HEK293 (cell line): Measurements from ENCODE around the gene RRP9.

ENCODE experiments used
- CTCF ChIP-seq: fragments of 450-650 bp; formaldehyde crosslinking; IDR thresholded peaks from 2 replicates; pipeline ENCODE4 v1.5.1; 2016; ENCODE audit warnings: missing biosample characterization, missing genetic modification characterization
- EGR2 ChIP-seq: fragments of 450-650 bp; formaldehyde crosslinking; IDR thresholded peaks from 2 replicates; pipeline ENCODE4 v1.5.1; 2016; ENCODE audit warnings: low read depth, missing biosample characterization, missing genetic modification characterization
- REST ChIP-seq: fragments of 450-650 bp; formaldehyde crosslinking; IDR thresholded peaks from 2 replicates; pipeline ENCODE4 v1.5.1; 2016; ENCODE audit warnings: missing biosample characterization, missing genetic modification characterization
- YY1 ChIP-seq: fragments of 450-650 bp; formaldehyde crosslinking; IDR thresholded peaks from 2 replicates; pipeline ENCODE4 v1.5.1; 2018; ENCODE audit warnings: missing biosample characterization, missing genetic modification characterization
- ZBTB48 ChIP-seq: fragments of 450-650 bp; formaldehyde crosslinking; IDR thresholded peaks from 2 replicates; pipeline ENCODE4 v1.5.1; 2016; ENCODE audit warnings: missing biosample characterization, missing genetic modification characterization
- ZFP3 ChIP-seq: fragments of 450-650 bp; formaldehyde crosslinking; IDR thresholded peaks from 2 replicates; pipeline ENCODE4 v1.5.1; 2016; ENCODE audit warnings: low read depth, missing biosample characterization, missing genetic modification characterization
- ZNF169 ChIP-seq: fragments of 450-650 bp; formaldehyde crosslinking; IDR thresholded peaks from 2 replicates; pipeline ENCODE4 v1.5.1; 2016; ENCODE audit warnings: missing biosample characterization, missing genetic modification characterization
- ZNF174 ChIP-seq: fragments of 450-650 bp; formaldehyde crosslinking; IDR thresholded peaks from 2 replicates; pipeline ENCODE4 v1.5.0; 2017; ENCODE audit warnings: missing biosample characterization, mild to moderate bottlenecking, missing genetic modification characterization
- ZNF274 ChIP-seq, 2 experiments: fragments of 200-500 bp in 1 of 2; fragments of 450-650 bp in 1 of 2; sonication (Bioruptor generic) in 1 of 2; formaldehyde crosslinking in 1 of 2; IDR thresholded peaks; 2 replicates each; pipeline versions ENCODE4 v1.5.1 to v1.6.1; 2014 to 2016; ENCODE audit warnings: borderline replicate concordance in 1 of 2, inconsistent platforms in 1 of 2, low read length in 1 of 2, missing biosample characterization in 1 of 2, missing genetic modification characterization in 1 of 2
- ZNF280D ChIP-seq: fragments of 450-650 bp; formaldehyde crosslinking; IDR thresholded peaks from 2 replicates; pipeline ENCODE4 v1.5.1; 2016; ENCODE audit warnings: missing biosample characterization, missing genetic modification characterization
- ZNF530 ChIP-seq: fragments of 450-650 bp; formaldehyde crosslinking; IDR thresholded peaks from 2 replicates; pipeline ENCODE4 v1.5.1; 2016; ENCODE audit warnings: low read depth, missing biosample characterization, missing genetic modification characterization
- ZNF548 ChIP-seq: fragments of 450-650 bp; formaldehyde crosslinking; IDR thresholded peaks from 2 replicates; pipeline ENCODE4 v1.5.1; 2016; ENCODE audit warnings: missing biosample characterization, missing genetic modification characterization
- ZNF843 ChIP-seq: fragments of 450-650 bp; formaldehyde crosslinking; IDR thresholded peaks from 2 replicates; pipeline ENCODE4 v1.5.1; 2016; ENCODE audit warnings: missing biosample characterization, missing genetic modification characterization
- ZSCAN4 ChIP-seq: fragments of 450-650 bp; formaldehyde crosslinking; IDR thresholded peaks from 2 replicates; pipeline ENCODE4 v1.5.1; 2017; ENCODE audit warnings: missing biosample characterization, missing genetic modification characterization

GRCh38 chr3:51897391-51897790 lies 44.3 kb downstream of the RRP9 start:
- TF ChIP-seq ZFP3 (tag by site-specific recombination): no peak
- no peak for TF ChIP-seq CTCF (tag by site-specific recombination)
- no peak for TF ChIP-seq EGR2 (tag by site-specific recombination)
- TF ChIP-seq ZNF843 (tag by site-specific recombination): no peak
- TF ChIP-seq ZNF274 (IDR thresholded peaks at IDR 0.05; ENCODE audit: low read length): no peak
- TF ChIP-seq ZNF274 (tag by site-specific recombination; IDR thresholded peaks at IDR 0.05; ENCODE audit: borderline replicate concordance): no peak
- no peak for TF ChIP-seq ZNF280D (tag by site-specific recombination)
- no peak for TF ChIP-seq ZNF169 (tag by site-specific recombination)
- no peak for TF ChIP-seq ZNF548 (tag by site-specific recombination)
- TF ChIP-seq ZBTB48 (tag by site-specific recombination): no peak
- no peak for TF ChIP-seq ZNF174 (tag by site-specific recombination)
- no peak for TF ChIP-seq YY1
- TF ChIP-seq REST: no peak
- TF ChIP-seq ZSCAN4 (tag by site-specific recombination): no peak
- TF ChIP-seq ZNF530 (tag by site-specific recombination): no peak
